ENCODE results near the gene P2RX7. TPM values are rescaled to one million over a fixed set of nuclear protein-coding genes. Genes with fewer than 3 reads are reported as not detected.
A peak's percentile ranks its signal among the peaks of the same experiment; 100 is the strongest.

The P2RX7 gene
- total RNA-seq, 1 donor from 2014 or later: 6.2 TPM

DNA sequence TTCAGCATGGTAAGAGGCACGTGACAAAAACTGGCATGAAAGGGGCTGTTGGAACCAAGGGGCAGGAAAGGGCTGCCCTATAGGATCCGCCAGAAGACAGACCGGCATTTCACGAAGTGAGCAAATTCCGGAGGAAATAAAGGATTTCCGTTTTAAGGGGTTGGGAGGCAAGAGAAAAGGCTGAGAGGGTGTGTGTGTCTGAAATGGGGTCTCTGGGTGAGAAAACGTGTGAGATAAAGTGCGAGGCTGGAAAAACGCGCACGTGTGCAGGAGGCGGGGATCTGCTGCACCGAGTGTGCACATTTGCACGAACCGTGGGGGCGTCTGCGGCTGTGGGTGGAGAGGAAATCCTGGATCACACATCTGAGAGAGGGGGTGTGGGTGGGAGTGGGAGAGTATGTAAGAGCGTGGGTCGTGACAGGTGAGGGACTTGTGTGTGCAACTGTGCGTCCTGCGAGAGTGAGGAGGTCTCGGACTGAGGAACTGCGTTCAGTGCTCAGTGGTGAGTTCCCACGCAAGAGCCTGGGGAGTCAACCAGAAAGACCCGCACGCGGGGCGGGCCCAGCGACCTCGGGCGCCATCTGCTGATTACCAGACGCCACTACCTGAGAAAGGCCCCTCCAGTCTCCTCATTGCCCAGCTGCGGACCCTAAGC is 37.0 kb upstream of the P2RX7 start:
- DNase-seq: peak; percentile 94
- Mint-ChIP-seq H3K36me3 (ENCODE audit: low read depth) (peaks cover 1% of the 10 kb centered on the region), H3K27me3 (peaks cover 14% of the 10 kb centered on the region), H3K9me3 (peaks cover 12% of the 10 kb centered on the region), H3K4me3 (peak overlapping the region; percentile 87), H3K4me1 (peaks cover 32% of the 10 kb centered on the region), H3K27ac (peak overlapping the region; percentile 81)
- intact Hi-C loops (cut with micrococcal nuclease): loop anchor here (1.0 to 2.0 kb wide), 3 partner anchors 35 to 79 kb away; partner anchors contain the start of gene C12orf43

DNA sequence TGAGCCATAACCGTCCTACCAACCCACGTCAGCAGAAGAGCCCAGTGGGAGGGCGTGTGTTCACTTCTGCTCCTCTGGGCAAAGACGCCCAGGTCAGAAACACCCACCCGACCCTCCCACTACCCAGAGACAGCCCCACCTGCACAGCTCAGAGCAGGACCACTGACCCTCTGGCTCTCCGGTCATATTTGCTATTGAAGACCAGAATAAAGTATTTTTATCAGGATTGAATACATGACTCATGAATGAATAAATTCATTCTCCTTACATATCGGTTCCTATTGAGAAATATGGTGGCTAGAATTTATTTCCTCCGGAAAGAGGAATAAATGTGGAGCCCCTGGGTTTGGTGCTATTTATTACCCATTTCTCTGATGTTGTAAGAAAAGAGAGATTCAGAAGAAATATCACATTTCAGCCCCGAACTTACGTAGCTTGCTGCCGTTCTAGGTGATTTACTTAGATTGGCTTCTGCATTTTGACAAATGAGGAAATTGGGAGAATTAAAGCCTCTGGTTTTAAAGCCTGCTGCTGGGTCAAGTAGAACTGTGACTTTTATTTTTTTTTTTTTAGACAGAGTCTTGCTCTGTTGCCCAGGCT is 36.4 kb upstream of the P2RX7 start:
- intact Hi-C loops (cut with micrococcal nuclease): loop anchor here (1.0 to 2.0 kb wide), 3 partner anchors 36 to 80 kb away; partner anchors contain the start of gene C12orf43
- Mint-ChIP-seq H3K36me3 (ENCODE audit: low read depth) (peaks cover 1% of the 10 kb centered on the region), H3K27me3 (peaks cover 14% of the 10 kb centered on the region), H3K27ac (peak overlapping the region; percentile 81), H3K9me3 (peaks cover 12% of the 10 kb centered on the region), H3K4me3 (peak overlapping the region; percentile 87), H3K4me1 (peaks cover 32% of the 10 kb centered on the region)
- DNase-seq: no peak

DNA sequence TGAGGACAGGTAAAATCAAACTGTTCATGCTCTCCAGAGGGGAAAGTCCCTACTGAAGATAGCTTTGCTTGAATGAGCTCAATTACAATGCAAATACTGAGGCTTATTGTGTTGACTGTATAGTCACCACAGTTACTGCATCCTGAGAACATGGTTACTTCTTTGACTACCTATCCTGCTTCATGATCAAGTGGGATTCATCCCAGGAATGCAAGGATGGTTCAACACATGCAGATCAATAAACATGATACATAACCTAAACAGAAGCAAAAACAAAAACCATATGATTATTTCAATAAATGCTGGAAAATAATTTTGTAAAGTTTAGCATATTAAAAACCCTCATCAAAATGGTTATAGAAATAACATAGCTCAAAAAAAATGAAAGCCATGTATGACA is 32.9 kb upstream of the P2RX7 start:
- intact Hi-C loops (cut with micrococcal nuclease): no loop called here
- H3K4me3 Mint-ChIP-seq: no peak overlapping the region
- no peak overlapping the region for H3K27ac Mint-ChIP-seq
- H3K27me3 Mint-ChIP-seq: peaks cover 22% of the 10 kb centered on the region
- H3K36me3 Mint-ChIP-seq (ENCODE audit: low read depth): peaks cover 1% of the 10 kb centered on the region
- DNase-seq: no peak
- H3K9me3 Mint-ChIP-seq: peaks cover 12% of the 10 kb centered on the region
- peaks cover 11% of the 10 kb centered on the region for H3K4me1 Mint-ChIP-seq

DNA sequence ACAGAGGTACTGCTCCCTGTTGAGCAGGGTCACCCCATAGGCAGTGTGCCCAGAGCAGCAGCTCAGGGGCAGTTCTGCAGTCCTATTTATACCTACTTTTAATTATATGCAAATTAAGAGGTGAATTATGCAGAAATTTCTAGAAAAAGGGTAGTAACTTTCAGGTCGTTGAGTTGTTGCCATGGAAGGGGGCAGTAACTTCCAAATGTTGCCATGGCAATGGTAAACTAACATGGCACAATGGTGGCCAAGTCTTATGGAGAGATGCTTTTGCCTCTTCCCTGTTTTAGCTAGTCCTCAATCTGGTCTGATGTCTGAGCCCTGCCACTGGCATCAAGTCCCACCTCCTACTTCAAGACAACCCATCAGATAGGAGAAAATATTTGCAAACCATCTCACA is 30.4 kb upstream of the P2RX7 start:
- intact Hi-C loops (cut with micrococcal nuclease): no loop called here

DNA sequence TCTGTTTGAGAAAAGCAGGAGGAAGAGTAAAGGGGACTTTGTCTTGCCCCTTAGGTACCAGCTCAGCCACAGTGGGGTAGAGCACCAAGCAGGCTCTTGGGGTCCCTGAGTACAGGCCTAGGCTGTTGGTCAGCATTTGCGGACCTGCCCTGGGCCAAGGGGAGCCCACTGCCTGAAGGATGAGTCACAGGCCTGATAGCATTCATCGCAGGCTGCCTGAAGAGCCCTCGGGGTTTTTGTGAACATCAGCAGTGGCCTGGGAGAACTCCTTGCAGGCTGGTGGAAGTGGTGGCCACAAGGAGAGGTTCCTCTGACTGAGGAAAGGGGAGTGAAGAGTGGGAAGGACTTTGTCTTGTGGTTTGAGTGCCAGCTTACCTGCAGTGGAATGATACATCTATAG is 25.0 kb upstream of the P2RX7 start:
- intact Hi-C loops (cut with micrococcal nuclease): no loop called here
- H3K36me3 Mint-ChIP-seq (ENCODE audit: low read depth): no peaks in the 10 kb centered on the region
- peaks cover 2% of the 10 kb centered on the region for H3K27me3 Mint-ChIP-seq
- no peak overlapping the region for H3K27ac Mint-ChIP-seq
- DNase-seq: no peak
- H3K4me3 Mint-ChIP-seq: no peak overlapping the region
- no peaks in the 10 kb centered on the region for H3K9me3 Mint-ChIP-seq
- peaks cover 6% of the 10 kb centered on the region for H3K4me1 Mint-ChIP-seq

More for the DNA sequence above, 30.4 kb upstream of the P2RX7 start:
- Mint-ChIP-seq H3K27ac (no peak overlapping the region), H3K27me3 (peaks cover 14% of the 10 kb centered on the region), H3K4me1 (no peaks in the 10 kb centered on the region), H3K4me3 (no peak overlapping the region), H3K36me3 (ENCODE audit: low read depth) (peaks cover 1% of the 10 kb centered on the region), H3K9me3 (peaks cover 12% of the 10 kb centered on the region)
- no peak for DNase-seq

DNA sequence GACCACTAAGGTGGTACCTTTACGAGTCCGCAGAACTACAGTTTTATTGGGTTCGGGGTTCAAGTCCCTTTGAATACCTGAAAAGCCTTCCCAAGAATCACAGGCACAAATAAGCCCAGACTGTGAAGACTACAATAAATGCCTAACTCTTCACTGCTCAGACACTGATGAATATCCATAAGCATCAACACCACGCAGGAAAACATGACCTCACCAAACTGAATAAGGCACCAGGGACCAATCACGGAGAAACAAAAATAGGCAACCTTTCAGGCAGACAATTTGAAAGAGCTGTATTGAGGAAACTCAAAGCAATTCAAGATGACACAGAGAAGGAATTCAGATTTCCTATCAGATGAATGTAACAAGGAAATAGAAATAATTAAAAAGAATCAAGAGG is 24.2 kb upstream of the P2RX7 start:
- DNase-seq: no peak
- Mint-ChIP-seq H3K4me1 (peaks cover 6% of the 10 kb centered on the region), H3K9me3 (no peaks in the 10 kb centered on the region), H3K4me3 (no peak overlapping the region), H3K36me3 (ENCODE audit: low read depth) (no peaks in the 10 kb centered on the region), H3K27me3 (peaks cover 2% of the 10 kb centered on the region), H3K27ac (no peak overlapping the region)
- intact Hi-C loops (cut with micrococcal nuclease): no loop called here

DNA sequence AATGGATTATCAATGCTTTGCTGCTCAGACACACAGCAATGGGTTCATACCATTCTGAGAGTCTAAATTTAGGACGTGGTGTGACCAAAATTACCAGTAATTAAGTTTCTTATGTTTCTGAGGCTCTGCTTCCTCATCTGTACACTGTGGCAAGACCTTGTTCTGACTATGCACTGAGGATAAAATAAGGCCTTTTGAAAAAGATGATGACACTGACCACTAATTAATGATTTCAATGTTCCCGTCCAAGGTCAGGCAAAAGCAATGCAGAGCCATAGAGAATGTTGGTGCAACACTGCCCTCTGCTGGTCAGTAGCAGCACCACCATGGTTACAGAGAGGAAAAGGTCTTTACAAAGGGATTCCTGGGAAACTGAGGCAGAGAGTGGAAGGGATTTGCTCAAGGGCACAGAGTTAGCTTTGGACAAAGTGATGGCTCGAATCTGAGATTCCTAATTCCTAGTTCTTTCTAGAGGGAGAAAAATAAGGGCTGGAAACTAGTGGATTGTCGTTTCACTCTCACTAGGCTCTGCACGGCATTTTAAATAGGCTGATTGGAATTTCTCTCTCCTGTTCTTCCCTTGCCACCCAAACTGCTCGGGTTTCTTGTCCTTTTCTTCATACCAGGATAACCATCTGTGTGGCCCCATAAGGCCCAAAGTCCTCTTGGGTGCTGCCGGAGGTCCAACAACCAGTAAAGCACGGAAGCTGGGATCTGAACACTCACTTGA is 22.3 kb upstream of the P2RX7 start:
- DNase-seq: peak; percentile 89
- Mint-ChIP-seq H3K27ac (peak overlapping the region; percentile 37), H3K4me3 (no peak overlapping the region), H3K36me3 (ENCODE audit: low read depth) (no peaks in the 10 kb centered on the region), H3K9me3 (no peaks in the 10 kb centered on the region), H3K27me3 (no peaks in the 10 kb centered on the region), H3K4me1 (peaks cover 6% of the 10 kb centered on the region)
- intact Hi-C loops (cut with micrococcal nuclease): loop anchor here (1.0 kb wide), 2 partner anchors 50 to 105 kb away; no protein-coding TSS in a partner anchor

DNA sequence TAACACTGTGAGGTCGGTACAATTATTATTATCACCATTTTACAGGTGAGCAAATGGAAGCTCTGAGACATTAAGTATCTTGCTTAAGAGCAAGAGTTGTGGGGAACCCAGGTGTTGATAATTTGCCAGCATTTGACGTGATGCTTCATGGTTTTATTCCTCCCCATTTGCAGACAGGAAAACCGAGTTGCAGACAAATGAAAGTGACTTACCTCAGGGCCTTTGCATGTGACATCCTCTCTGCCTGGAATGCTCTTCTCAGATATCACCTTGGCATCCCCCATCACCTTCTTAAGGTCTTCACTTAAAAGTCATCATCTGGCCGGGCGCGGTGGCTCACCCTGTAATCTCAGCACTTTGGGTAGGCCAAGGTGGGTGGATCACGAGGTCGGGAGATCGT is 21.0 kb upstream of the P2RX7 start:
- intact Hi-C loops (cut with micrococcal nuclease): no loop called here
- Mint-ChIP-seq H3K4me1 (peaks cover 6% of the 10 kb centered on the region), H3K27me3 (no peaks in the 10 kb centered on the region), H3K9me3 (no peaks in the 10 kb centered on the region), H3K36me3 (ENCODE audit: low read depth) (no peaks in the 10 kb centered on the region), H3K4me3 (no peak overlapping the region), H3K27ac (no peak overlapping the region)
- no peak for DNase-seq

DNA sequence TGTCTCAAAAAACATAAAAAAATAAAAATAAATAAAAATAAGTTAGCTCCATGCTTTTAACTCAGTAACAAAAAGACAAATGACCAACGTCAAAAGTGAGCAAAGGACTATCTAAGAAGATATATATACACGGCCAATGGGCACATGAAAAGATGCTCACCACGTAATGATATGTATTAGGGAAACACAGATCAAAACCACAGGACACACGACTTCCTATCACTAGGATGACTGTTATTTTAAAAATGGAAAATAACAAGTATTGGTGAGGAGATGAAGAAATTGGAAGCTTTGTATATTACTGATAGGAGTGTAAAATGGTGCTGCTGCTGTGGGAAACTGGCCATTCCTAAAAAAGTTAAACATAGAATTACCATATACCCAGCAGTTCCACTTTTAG is 20.2 kb upstream of the P2RX7 start:
- no peak for DNase-seq
- Mint-ChIP-seq H3K4me1 (peaks cover 6% of the 10 kb centered on the region), H3K27ac (no peak overlapping the region), H3K4me3 (no peak overlapping the region), H3K27me3 (no peaks in the 10 kb centered on the region), H3K36me3 (ENCODE audit: low read depth) (no peaks in the 10 kb centered on the region), H3K9me3 (no peaks in the 10 kb centered on the region)
- intact Hi-C loops (cut with micrococcal nuclease): no loop called here

DNA sequence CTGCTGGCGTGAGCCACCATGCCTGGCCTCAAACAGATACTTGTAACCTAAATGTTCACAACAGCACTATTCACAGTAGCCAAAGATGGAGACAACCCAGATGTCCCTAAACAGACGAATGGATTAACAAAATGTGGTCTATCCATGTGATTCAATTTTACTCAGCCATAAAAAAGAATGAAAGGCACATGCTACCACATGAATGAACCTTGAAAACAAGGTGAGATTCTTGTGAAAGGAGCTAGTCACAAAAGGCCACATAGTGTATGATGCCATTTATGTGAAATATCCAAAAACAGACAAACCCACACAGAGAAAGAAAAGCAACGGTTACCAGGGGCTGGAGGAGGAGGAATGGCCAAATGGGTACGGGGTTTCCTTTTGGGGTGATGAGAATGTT is 19.6 kb upstream of the P2RX7 start:
- intact Hi-C loops (cut with micrococcal nuclease): no loop called here

DNA sequence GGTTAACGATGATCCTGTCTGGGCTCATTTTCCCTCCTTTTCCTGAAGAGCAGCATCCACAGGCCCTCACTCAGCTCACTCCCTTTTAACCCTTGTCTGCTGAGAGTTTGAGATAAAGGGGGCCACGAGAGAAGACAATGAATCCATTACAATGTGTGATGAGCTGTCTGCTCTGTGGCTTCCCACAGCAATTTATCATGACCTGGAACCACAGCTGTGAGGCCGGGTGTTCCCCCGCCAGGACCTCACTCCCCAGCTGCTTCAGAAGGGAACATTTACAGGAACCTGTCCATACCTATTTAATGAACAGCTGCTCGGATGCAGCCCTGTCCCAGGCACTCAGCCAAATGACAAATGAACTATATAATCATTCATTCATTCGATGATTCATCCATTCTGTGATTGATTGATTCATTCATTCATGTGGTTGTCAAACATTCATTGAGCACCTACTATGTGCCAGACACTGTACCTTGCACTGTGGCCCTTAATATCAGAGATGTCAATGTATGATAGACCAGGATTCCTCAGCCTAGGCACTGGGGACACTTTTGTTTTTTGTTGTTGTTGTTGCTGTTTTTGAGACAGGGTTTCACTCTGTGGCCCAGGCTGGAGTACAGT is 18.5 kb upstream of the P2RX7 start:
- no peak for DNase-seq
- H3K27me3 Mint-ChIP-seq: peaks cover 3% of the 10 kb centered on the region
- intact Hi-C loops (cut with micrococcal nuclease): no loop called here
- H3K36me3 Mint-ChIP-seq (ENCODE audit: low read depth): no peaks in the 10 kb centered on the region
- no peak overlapping the region for H3K4me3 Mint-ChIP-seq
- no peaks in the 10 kb centered on the region for H3K9me3 Mint-ChIP-seq
- peaks cover 6% of the 10 kb centered on the region for H3K4me1 Mint-ChIP-seq
- H3K27ac Mint-ChIP-seq: no peak overlapping the region

More for the DNA sequence above, 19.6 kb upstream of the P2RX7 start:
- H3K4me1 Mint-ChIP-seq: peaks cover 6% of the 10 kb centered on the region
- no peak overlapping the region for H3K4me3 Mint-ChIP-seq
- no peaks in the 10 kb centered on the region for H3K9me3 Mint-ChIP-seq
- no peak overlapping the region for H3K27ac Mint-ChIP-seq
- no peak for DNase-seq
- H3K36me3 Mint-ChIP-seq (ENCODE audit: low read depth): no peaks in the 10 kb centered on the region
- no peaks in the 10 kb centered on the region for H3K27me3 Mint-ChIP-seq

DNA sequence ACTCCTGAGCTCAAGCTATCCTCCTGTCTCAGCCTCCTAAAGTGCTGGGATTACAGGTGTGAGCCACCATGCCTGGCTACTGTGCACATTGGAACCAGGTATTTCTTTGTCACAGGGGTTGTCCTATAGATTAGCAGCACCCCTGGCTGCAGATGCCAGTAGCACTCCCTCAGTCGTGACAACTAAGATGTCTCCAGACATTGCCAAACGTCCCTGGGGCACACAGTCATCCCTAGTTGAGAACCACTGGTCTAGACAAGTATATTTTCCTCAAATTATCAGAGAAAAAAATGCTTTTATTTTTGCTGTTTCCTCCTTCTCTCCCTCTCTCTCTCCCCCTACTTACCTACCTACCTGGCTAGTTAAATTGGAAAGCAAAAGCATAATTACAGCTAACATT is 17.9 kb upstream of the P2RX7 start:
- DNase-seq: no peak
- peaks cover 6% of the 10 kb centered on the region for H3K4me1 Mint-ChIP-seq
- no peak overlapping the region for H3K4me3 Mint-ChIP-seq
- H3K9me3 Mint-ChIP-seq: no peaks in the 10 kb centered on the region
- peaks cover 4% of the 10 kb centered on the region for H3K27me3 Mint-ChIP-seq
- no peaks in the 10 kb centered on the region for H3K36me3 Mint-ChIP-seq (ENCODE audit: low read depth)
- intact Hi-C loops (cut with micrococcal nuclease): no loop called here
- H3K27ac Mint-ChIP-seq: no peak overlapping the region

DNA sequence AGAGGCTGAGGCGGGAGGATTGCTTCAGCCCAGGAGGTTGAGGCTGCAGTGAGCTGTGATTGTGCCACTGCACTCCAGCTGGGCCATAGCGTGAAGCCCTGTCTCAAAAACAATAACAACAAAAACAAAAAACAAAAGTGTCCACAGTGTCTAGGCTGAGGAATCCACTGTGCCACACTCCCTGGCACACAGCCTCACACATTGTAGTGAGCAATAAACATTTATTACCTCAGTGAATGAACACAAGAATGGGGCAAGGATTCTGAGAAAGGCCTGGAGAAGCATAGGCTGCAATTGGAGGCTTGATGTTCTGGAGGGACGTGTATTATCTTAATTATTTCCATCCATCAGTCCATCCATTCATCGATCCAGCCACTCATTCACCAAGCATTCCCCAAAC is 17.1 kb upstream of the P2RX7 start:
- H3K36me3 Mint-ChIP-seq (ENCODE audit: low read depth): no peaks in the 10 kb centered on the region

More for the DNA sequence above, 17.1 kb upstream of the P2RX7 start:
- H3K9me3 Mint-ChIP-seq: no peaks in the 10 kb centered on the region
- intact Hi-C loops (cut with micrococcal nuclease): no loop called here
- peaks cover 4% of the 10 kb centered on the region for H3K27me3 Mint-ChIP-seq
- no peak for DNase-seq
- peaks cover 2% of the 10 kb centered on the region for H3K4me1 Mint-ChIP-seq
- H3K27ac Mint-ChIP-seq: no peak overlapping the region
- H3K4me3 Mint-ChIP-seq: no peak overlapping the region
